K562 (cell line): ENCODE results near the gene MARCHF9. TPM values are rescaled to one million over a fixed set of nuclear protein-coding genes. Genes with fewer than 3 reads are reported as not detected.
A peak's percentile ranks its signal among the peaks of the same experiment; 100 is the strongest.

Experiments
- CTBP1 ChIP-seq: fragments of 450-650 bp; IDR thresholded peaks from 2 replicates; pipeline ENCODE4 v1.6.1; 2016; ENCODE audit warnings: borderline replicate concordance
- FOXJ3 ChIP-seq: sonication (generic); formaldehyde crosslinking; IDR thresholded peaks from 2 replicates; pipeline ENCODE4 v1.4.0; 2020; ENCODE audit warnings: mild to moderate bottlenecking, missing genetic modification reagents
- FOXK2 ChIP-seq, 2 experiments: fragments of 450-650 bp; IDR thresholded peaks in 1 of 2; conservative IDR thresholded peaks in 1 of 2; 2 replicates each; pipeline ENCODE4 v1.6.1; 2016; ENCODE audit warnings: low read depth in 2 of 2, mild to moderate bottlenecking in 1 of 2
- GTF2E2 ChIP-seq: fragments of 200-800 bp; sonication (Bioruptor generic); IDR thresholded peaks from 2 replicates; pipeline ENCODE4 v1.6.1; 2016; ENCODE audit warnings: missing genetic modification characterization, missing compliant biosample characterization
- JUND ChIP-seq, 2 experiments: IDR thresholded peaks; 2 replicates in 1 of 2; 3 replicates in 1 of 2; pipeline ENCODE4 v1.6.1; 2011; ENCODE audit warnings: borderline replicate concordance in 2 of 2, low read depth in 2 of 2, low read length in 2 of 2, improper control_type of control experiment in 1 of 2, missing biosample characterization in 1 of 2, missing genetic modification characterization in 1 of 2, missing genetic modification reagents in 1 of 2
- KDM5B ChIP-seq: fragments of 200-600 bp; sonication (generic); IDR thresholded peaks from 2 replicates; pipeline ENCODE4 v1.6.1; 2012; ENCODE audit warnings: low read depth, mild to moderate bottlenecking, moderate library complexity, low read length, control low read depth, inconsistent platforms; ENCODE audit not compliant: insufficient replicate concordance
- KLF13 ChIP-seq: fragments of 450-650 bp; IDR thresholded peaks from 2 replicates; pipeline ENCODE4 v1.6.1; 2016; ENCODE audit warnings: missing genetic modification characterization, low read depth, mild to moderate bottlenecking, missing compliant biosample characterization, moderate library complexity, borderline replicate concordance
- NFRKB ChIP-seq: fragments of 450-650 bp; IDR thresholded peaks from 2 replicates; pipeline ENCODE4 v1.6.1; 2016; ENCODE audit warnings: low read depth
- PHF20 ChIP-seq: fragments of 450-650 bp; IDR thresholded peaks from 2 replicates; pipeline ENCODE4 v1.6.1; 2018; ENCODE audit not compliant: partially characterized antibody
- PHF8 ChIP-seq: fragments of 200-600 bp; sonication (generic); IDR thresholded peaks from 2 replicates; pipeline ENCODE4 v1.6.1; 2012; ENCODE audit warnings: mixed run types, mild to moderate bottlenecking, inconsistent platforms, low read length, moderate library complexity, borderline replicate concordance
- POLR2H ChIP-seq: IDR thresholded peaks from 2 replicates; pipeline ENCODE4 v1.6.1; 2016; ENCODE audit warnings: missing genetic modification characterization, low read depth, mild to moderate bottlenecking, control low read depth, missing compliant biosample characterization, moderate library complexity
- SMARCB1 ChIP-seq: IDR thresholded peaks from 2 replicates; pipeline ENCODE4 v1.6.1; 2011; ENCODE audit warnings: improper control_type of control experiment, low read depth; ENCODE audit not compliant: insufficient read length
- SP1 ChIP-seq: sonication (generic); formaldehyde crosslinking; IDR thresholded peaks from 2 replicates; pipeline ENCODE4 v1.8.1; 2022; ENCODE audit warnings: mild to moderate bottlenecking, missing genetic modification reagents
- TEAD1 ChIP-seq, 2 experiments: fragments of 450-650 bp in 1 of 2; sonication (generic) in 1 of 2; formaldehyde crosslinking; IDR thresholded peaks; 2 replicates each; pipeline versions ENCODE4 v1.4.0 to v1.8.0; 2020 to 2022; ENCODE audit warnings: mild to moderate bottlenecking in 2 of 2, missing genetic modification reagents in 1 of 2
- XRCC4 ChIP-seq: IDR thresholded peaks from one replicate; pipeline ENCODE4 v1.6.1; 2011; ENCODE audit not compliant: insufficient read depth, insufficient read length; ENCODE audit errors: extremely low read depth
- polyA plus RNA-seq, 8 experiments: library from polyadenylated mRNA; depleted of rRNA in 4 of 8; stranded (reverse) in 5 of 8; unstranded in 3 of 8; fragments of >200 nt; fragmentation: Nextera tagmentation in 2 of 8; fragmentation: Illumina TruSeq in 1 of 8; extraction: Ambion mirVana in 2 of 8; extraction: Trizol in 1 of 8; gene quantifications; 2 replicates each; pipeline versions ENCODE4 v1.2.1 to v1.2.3, GENCODE V29; 2011 to 2014; ENCODE audit warnings: inconsistent platforms in 1 of 8, missing spikeins in 1 of 8
- total RNA-seq, 7 experiments: library from RNA; depleted of rRNA in 6 of 7; stranded (reverse); fragments of >200 nt in 6 of 7; fragmentation: Illumina TruSeq in 2 of 7; extraction: Trizol in 2 of 7; gene quantifications; 2 replicates each; pipeline versions ENCODE4 v1.2.1 to v1.2.3, GENCODE V29; 2011 to 2021; ENCODE audit warnings: low replicate concordance in 1 of 7
- TF ChIP-seq, protein P1 (sequence below): sonication (generic); formaldehyde crosslinking; IDR thresholded peaks from 2 replicates; pipeline ENCODE4 v1.8.1; 2023; ENCODE audit warnings: mild to moderate bottlenecking, missing genetic modification reagents
- TF ChIP-seq, protein P2 (sequence below): fragments of 250-450 bp; sonication (Bioruptor Pico); IDR thresholded peaks from 2 replicates; pipeline ENCODE4 v1.8.0; 2021; ENCODE audit warnings: borderline replicate concordance, mild to moderate bottlenecking, moderate library complexity; ENCODE audit not compliant: poor library complexity, severe bottlenecking
- TF ChIP-seq, protein P3 (sequence below): sonication (generic); formaldehyde crosslinking; IDR thresholded peaks from 2 replicates; pipeline ENCODE4 v1.8.0; 2023; ENCODE audit warnings: mild to moderate bottlenecking, missing genetic modification reagents

MARCHF9 gene
- total and polyA plus RNA-seq, 9 of the 15 experiments (the other 6 are each of a cell fraction or from before 2014, with no cell fraction given) = 0.80 to 12.4 (median 6.2) TPM

DNA sequence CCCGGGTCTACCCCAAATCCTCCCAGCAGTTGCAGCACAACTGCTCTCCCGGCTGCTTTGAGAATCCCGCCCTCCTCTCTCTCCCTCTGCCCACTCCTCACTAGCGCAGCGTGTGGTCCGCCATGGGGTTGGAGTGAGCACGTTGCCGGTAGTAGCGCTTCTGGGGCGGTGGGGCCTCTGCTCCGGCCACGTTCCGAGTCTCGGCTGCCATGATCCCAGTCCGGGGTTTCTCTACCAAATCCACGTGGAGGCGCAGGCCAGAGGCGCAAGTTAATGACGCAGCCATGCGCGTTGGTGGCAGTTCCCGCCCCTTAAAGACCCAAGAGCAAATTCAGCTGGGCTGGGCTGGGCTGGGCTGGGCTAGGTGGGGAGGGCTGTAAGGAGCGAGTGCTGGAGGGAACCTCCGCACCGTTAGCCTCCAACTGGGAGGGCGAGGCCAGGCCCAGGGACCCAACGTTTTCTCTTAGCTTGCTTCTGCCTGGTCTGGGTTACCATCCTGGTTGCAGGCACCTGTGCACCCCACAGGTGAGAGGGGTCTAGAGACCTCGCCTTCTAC, 17.0 kb downstream of the MARCHF9 start, which contains the start of gene METTL1 (continued):
- TF ChIP-seq GTF2E2 (tag) (peak; percentile 75; the same call in 1 of the 2 replicates), PHF8 (peak; percentile 89), XRCC4 (no peak), POLR2H (peak; percentile 76), JUND (IDR thresholded peaks at IDR 0.05; ENCODE audit: borderline replicate concordance, low read depth, low read length) (peak; percentile 9; the same call in 1 of the 2 replicates), JUND (tag; IDR thresholded peaks at IDR 0.05; ENCODE audit: borderline replicate concordance, low read depth, low read length) (peak; percentile 94; the same call in 2 of the 3 replicates), NFRKB (peak; percentile 92), CTBP1 (peak; percentile 80), SP1 (peak; percentile 100), FOXJ3 (CRISPR knock-in tag) (no peak), SMARCB1 (no peak), PHF20 (peak; percentile 90), KDM5B (peak; percentile 86), KLF13 (0 out of 2 replicates have a peak, but pooled peaks have one; percentile 10), TEAD1 (CRISPR knock-in tag; IDR thresholded peaks at IDR 0.05) (peak in 1 of 2 experiments; percentile 79; a peak in 2 of 4 replicates), FOXK2 (conservative IDR thresholded peaks at IDR 0.05 in 1 of 2, IDR thresholded peaks at IDR 0.05 in 1 of 2; ENCODE audit: low read depth in 2 of 2) (peak in 1 of 2 experiments; percentile 92; a peak in 3 of 4 replicates)
- TF ChIP-seq, protein P1, sequence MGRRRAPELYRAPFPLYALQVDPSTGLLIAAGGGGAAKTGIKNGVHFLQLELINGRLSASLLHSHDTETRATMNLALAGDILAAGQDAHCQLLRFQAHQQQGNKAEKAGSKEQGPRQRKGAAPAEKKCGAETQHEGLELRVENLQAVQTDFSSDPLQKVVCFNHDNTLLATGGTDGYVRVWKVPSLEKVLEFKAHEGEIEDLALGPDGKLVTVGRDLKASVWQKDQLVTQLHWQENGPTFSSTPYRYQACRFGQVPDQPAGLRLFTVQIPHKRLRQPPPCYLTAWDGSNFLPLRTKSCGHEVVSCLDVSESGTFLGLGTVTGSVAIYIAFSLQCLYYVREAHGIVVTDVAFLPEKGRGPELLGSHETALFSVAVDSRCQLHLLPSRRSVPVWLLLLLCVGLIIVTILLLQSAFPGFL (CRISPR knock-in tag) = no peak; the same call in 1 of the 2 replicates
- TF ChIP-seq, protein P2, sequence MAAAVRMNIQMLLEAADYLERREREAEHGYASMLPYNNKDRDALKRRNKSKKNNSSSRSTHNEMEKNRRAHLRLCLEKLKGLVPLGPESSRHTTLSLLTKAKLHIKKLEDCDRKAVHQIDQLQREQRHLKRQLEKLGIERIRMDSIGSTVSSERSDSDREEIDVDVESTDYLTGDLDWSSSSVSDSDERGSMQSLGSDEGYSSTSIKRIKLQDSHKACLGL (CRISPR knock-in tag) = peak; percentile 100
- TF ChIP-seq, protein P3, sequence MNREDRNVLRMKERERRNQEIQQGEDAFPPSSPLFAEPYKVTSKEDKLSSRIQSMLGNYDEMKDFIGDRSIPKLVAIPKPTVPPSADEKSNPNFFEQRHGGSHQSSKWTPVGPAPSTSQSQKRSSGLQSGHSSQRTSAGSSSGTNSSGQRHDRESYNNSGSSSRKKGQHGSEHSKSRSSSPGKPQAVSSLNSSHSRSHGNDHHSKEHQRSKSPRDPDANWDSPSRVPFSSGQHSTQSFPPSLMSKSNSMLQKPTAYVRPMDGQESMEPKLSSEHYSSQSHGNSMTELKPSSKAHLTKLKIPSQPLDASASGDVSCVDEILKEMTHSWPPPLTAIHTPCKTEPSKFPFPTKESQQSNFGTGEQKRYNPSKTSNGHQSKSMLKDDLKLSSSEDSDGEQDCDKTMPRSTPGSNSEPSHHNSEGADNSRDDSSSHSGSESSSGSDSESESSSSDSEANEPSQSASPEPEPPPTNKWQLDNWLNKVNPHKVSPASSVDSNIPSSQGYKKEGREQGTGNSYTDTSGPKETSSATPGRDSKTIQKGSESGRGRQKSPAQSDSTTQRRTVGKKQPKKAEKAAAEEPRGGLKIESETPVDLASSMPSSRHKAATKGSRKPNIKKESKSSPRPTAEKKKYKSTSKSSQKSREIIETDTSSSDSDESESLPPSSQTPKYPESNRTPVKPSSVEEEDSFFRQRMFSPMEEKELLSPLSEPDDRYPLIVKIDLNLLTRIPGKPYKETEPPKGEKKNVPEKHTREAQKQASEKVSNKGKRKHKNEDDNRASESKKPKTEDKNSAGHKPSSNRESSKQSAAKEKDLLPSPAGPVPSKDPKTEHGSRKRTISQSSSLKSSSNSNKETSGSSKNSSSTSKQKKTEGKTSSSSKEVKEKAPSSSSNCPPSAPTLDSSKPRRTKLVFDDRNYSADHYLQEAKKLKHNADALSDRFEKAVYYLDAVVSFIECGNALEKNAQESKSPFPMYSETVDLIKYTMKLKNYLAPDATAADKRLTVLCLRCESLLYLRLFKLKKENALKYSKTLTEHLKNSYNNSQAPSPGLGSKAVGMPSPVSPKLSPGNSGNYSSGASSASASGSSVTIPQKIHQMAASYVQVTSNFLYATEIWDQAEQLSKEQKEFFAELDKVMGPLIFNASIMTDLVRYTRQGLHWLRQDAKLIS (CRISPR knock-in tag) = peak; percentile 64; the same call in 1 of the 2 replicates
